PFSK-1 (cell line): ENCODE results near the gene ARAP1.

ENCODE experiments used
- FOXP2 ChIP-seq: optimal IDR thresholded peaks from 2 replicates; pipeline ENCODE3; 2011; ENCODE audit warnings: borderline replicate concordance, control low read depth, inconsistent platforms; ENCODE audit not compliant: insufficient read depth; ENCODE audit errors: extremely low read length, extremely low read depth
- POLR2AphosphoS5 ChIP-seq: IDR thresholded peaks from 2 replicates; pipeline ENCODE4 v1.6.1; 2012; ENCODE audit warnings: low read depth, mild to moderate bottlenecking, control low read depth, low read length, moderate library complexity
- REST ChIP-seq, 2 experiments: IDR thresholded peaks; 2 replicates each; pipeline versions ENCODE4 v1.6.1 to v1.8.0; 2011 to 2012; ENCODE audit warnings: low read depth in 2 of 2, low read length in 2 of 2, control low read depth in 1 of 2, inconsistent platforms in 1 of 2, mild to moderate bottlenecking in 1 of 2, moderate library complexity in 1 of 2; ENCODE audit not compliant: insufficient read depth in 1 of 2
- SIN3A ChIP-seq: IDR thresholded peaks from 2 replicates; pipeline ENCODE4 v1.6.1; 2012; ENCODE audit warnings: mild to moderate bottlenecking, low read length, moderate library complexity, borderline replicate concordance; ENCODE audit not compliant: insufficient read depth
- TAF1 ChIP-seq: IDR thresholded peaks from 2 replicates; pipeline ENCODE4 v1.6.1; 2012; ENCODE audit warnings: low read length, control low read depth, borderline replicate concordance; ENCODE audit not compliant: insufficient read depth

GRCh38 chr11:72739240-72740059, 12.8 kb downstream of the ARAP1 start:
- no peak for TF ChIP-seq SIN3A
- TF ChIP-seq TAF1: no peak
- TF ChIP-seq POLR2AphosphoS5: no peak
- TF ChIP-seq REST (IDR thresholded peaks at IDR 0.05; ENCODE audit: insufficient read depth in 1 of 2, low read depth in 2 of 2, low read length in 2 of 2): no peak
- no peak for TF ChIP-seq FOXP2
